HG03108 (cell line): ENCODE data around the gene AUTS2.

ENCODE experiments used
- ATAC-seq: cut with Tn5 transposase; IDR thresholded peaks from one replicate; pipeline ENCODE4 v1.9.1; 2021; ENCODE audit warnings: moderate library complexity; ENCODE audit not compliant: unreplicated experiment

Gene AUTS2

DNA sequence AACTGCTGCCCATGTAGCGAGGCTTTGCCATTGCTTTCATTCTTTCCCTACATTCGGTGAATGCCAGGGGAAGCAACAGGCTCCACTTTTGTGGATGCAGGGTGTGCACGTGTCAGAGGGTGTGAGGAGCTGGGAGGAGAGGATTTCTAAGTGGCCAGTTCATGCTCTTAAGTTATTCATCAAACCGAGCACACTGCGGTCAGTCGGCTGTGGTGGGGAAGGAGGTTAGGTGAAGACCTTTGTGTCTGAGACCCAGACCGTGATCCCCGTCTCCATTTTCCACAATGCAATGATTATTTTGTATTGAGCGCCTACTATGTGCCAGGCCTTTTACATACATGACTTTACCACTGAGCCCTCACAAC, 1095.0 kb downstream of the AUTS2 start:
- no peak for ATAC-seq

DNA sequence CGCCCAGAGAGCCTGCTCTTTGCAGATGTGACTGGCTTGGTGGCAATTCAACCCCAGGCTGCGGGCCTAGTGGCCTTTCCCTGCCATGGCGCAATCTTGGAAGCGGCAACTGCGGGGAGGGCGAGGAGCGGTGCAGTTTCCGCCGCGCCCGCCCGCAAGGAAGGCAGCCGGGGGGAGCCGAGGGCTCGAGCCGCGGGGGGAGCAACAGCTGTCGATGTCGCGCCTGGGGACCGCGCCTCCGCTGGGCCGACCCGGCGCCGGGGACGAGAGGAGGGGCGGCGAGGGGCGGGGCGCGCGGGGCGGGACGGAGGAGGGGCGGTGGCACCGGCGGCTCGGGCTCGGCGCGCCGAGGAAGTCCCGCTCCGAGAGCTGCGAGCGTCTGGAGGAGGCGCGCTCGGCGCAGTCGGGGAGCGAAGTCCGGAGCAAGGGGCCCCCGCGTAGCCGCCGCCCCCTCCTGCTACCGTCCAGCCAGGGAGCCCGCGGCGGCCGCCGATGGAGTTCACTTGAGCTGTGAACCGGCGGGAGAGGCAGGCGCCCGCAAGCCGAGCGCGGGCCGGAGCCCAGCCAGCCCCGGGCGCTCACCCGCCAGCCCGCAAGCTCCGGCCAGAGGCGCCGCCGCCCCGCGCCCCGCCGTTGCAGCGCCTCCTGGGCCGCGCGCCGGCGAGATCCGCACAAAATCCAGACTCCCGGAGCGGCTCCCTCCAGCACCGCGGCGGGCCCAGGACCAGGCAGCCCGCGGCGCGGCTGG, 1095.6 kb downstream of the AUTS2 start:
- no peak for ATAC-seq

GRCh38 chr7:70694434-70694970, 1096.2 kb downstream of the AUTS2 start:
- ATAC-seq = no peak

DNA sequence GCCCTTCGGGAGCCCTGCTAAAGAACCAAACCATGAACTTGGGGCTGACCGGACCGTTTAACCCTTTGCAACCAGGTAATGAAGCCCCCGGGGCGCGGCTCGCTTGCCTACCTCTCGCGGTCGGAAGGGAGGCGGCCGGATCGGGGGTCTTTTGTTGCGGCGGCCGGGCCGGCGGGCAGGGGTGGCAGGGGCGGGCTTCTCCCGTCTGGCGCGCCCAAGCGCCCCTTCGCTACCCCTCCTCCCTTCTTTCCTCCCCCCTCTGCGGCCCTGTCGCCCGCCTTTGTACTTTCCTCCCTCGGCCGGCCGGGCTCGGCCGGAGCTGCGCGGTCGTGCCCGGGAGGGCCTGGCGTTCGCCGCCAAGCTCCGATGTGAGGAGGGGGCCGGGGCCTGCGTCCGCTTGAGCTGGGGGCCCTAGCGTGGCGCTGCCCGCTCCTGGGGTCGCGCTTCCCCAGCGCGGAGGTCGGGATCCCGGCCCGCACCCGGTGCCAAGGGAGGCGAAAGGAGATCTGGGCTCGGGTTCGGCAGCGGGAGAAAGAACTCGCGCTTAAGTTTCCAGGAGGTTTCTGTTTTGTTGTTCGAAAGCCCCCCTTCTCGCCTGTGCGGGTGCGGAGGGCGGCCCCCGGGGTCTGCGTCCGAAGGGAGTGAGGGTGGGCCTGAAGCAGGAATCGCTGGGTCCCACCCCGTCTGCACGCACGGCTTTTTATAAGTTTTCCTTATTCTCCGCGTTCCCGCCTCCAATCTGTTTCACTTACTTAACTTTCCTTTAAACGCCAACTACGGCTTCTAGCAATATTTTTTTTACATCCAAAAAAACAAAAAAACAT, 1096.9 kb downstream of the AUTS2 start:
- no peak for ATAC-seq

GRCh38 chr7:70695795-70696083, 1097.5 kb downstream of the AUTS2 start:
- no peak for ATAC-seq

DNA sequence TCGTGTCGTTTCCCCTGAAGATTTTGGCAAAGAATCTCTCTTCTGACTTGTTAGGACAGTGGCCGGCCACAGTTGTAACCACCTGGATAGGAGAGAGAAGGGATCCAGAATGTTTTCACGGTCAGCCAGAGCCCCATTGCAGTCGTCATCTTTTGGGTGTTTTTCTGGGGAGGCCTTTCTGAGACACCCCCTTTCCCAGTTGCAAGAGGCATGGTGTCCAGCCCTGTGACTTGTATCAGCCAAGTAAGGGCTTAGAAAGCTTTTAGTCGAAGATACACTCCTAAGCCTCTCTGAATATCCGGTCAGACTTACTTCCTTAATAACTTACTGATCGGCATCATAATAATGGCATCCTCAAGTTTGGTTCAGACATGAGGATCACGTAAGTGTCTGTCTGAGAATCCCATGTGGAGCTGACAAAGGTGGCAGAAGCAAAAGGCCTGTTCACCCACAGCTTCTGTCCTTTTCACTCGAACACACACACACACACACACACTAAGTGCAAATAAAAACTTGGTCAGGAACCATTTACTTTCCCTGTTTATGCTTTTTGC, 1098.0 kb downstream of the AUTS2 start:
- ATAC-seq = no peak

DNA sequence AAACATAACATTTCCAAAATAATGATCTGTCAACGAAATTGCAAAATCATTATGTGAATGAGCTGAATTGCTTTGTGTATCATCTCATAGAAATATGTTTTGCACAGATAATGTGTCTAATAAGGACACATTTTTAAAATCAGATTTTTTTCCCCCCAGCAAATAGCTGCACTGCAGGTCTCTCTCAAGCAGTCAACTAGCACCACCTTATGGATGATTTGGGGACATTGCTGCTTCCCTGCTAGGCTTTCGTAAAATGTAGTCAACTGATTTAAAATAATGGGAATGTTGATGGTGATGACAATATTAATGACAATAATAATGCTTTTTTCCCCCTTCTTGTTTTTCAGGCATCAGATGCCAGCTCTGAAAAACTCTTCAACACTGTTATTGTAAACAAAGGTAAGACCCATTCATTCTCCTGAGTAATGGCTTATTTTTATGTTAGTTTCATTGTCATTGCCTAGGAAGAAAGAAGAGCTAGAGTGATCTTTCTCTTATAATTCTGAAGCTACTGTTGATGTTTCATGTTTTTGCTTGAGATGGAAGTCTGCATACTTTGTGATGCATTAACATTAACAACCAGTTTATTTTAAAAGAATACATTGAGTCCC, 1100.1 kb downstream of the AUTS2 start:
- ATAC-seq = no peak

GRCh38 chr7:70699271-70699670, 1101.0 kb downstream of the AUTS2 start:
- ATAC-seq = no peak

DNA sequence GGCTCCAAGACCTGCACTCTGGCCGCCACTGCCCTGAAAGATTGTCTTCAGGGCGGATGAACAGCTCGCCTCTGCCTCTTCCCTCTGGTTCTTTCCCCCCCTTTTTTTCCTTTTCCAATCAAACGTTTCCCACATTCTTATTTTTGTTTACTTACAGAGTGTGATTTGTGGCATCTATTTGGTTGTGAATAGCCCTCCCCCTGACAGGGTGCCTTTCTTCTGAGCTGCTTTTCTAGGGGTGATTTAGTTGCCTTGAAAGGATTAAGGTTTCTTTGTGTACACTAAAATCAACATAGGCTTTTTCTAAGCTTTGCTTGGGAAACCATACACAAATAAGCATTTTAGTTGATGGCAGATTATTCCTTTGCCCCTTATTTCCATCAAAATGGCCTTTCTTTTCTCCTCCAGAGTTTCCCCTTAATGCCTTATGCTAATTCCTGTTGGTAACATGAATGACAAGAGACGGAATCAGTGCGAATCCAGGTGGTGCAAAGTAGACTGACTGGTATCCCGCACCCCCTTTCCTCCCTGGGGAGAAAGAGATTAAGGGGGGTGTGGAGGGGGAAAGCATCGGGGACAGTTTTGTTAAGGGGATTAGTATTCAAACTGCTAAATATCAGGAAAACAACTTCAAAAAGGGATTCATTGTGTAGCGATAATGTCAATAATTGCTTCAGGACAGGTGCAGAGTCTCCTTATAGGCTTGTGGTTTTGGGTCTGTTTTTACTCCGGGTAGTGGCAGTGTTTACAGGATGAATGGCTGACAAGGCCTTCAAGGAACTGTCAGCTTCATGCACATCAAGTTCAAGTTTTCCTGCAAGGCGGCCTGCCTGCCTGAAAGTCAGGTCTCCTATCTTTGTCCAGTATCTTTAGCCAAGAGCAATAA, 1102.0 kb downstream of the AUTS2 start:
- ATAC-seq = no peak

- ATAC-seq = no peak
Measured at GRCh38 chr7:70700941-70701425, 1102.7 kb downstream of the AUTS2 start.

DNA sequence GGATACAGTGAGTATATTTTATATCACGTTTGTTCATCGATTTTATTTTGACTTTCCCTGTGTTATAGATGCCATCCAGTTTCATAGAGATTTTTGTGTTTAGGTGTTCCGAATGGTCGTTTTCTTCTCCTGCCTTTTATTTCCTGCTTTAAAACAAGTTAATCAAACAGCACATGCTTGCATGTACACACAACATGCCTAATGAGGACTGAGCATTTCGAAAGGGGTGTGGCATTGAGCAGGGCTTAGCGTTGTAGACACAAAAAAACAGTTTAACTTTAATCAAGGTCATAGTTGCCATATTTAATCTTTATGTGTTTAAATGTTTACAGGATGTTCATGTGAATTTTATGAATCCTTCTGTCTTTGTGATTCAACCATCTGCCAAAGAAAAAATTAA, 1103.2 kb downstream of the AUTS2 start:
- ATAC-seq = no peak

DNA sequence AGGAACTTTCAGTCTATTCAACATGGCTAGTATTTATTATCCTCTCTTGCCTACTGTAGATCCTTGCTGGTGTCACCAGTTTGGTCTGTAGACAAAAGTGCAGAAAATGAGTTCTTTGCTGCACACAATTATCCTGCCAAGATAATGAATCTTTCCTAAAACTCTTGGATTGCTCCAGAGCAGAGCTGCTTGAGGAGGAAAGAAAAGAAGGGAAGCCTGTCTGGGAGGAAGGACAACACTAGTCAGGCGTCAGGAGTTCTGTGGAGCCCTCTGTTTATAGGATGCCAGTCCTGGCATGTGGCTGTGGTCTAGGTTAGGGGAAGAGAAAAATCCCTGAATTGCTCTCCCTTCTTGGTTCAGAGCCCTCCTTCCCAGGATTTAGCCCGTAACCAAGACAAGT, 1103.7 kb downstream of the AUTS2 start:
- no peak for ATAC-seq

- no peak for ATAC-seq
Measured at GRCh38 chr7:70703785-70704184, 1105.5 kb downstream of the AUTS2 start.

GRCh38 chr7:70704831-70705346, 1106.6 kb downstream of the AUTS2 start:
- ATAC-seq = no peak

GRCh38 chr7:70706204-70706603, 1107.9 kb downstream of the AUTS2 start:
- no peak for ATAC-seq

DNA sequence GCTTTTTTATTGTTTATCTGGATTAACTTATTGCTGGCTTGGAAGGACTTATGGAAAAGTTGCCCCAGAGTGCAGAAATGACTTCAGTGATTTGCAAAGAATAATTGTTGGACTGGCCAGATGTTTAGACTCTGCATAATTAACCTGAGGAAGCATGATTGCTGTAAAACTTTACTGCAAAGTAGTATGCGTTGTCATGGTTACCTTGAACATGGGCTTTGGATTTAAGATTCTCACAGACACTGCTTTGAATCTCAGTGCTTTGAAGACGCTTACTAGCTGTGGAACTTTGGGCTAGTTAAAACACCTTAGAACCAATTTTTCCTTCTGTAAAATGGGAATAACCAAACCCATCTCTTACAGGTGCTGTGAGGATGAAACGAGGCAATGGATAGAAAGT, 1108.4 kb downstream of the AUTS2 start:
- no peak for ATAC-seq

DNA sequence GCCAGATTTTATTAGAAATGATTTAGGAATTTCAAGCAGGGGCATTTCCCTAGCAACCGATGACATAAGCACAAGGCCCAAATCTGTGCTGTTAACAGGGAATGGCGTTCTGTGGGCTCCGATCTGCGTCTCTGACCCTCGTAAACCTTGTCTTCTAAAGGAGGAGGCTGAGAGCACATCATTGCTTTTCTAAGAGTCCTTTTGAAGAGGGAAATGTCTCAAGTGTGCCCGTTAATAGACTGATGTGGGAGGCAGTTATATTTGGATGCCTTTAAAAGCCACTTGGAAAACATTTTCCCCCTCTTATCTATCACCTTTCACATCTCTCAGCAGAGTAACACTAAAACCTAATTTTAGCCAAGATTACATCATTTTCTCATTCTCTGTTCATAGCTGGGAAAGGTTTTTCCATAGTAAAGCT, 1109.6 kb downstream of the AUTS2 start:
- no peak for ATAC-seq

GRCh38 chr7:70710011-70710480, 1111.8 kb downstream of the AUTS2 start:
- no peak for ATAC-seq

- no peak for ATAC-seq
Measured at GRCh38 chr7:70710651-70711050, 1112.4 kb downstream of the AUTS2 start.

GRCh38 chr7:70711452-70711851, 1113.2 kb downstream of the AUTS2 start:
- no peak for ATAC-seq
